HG03280 (cell line): Measurements from ENCODE around the gene PPP2R5C.
"Not testable (repeated sequence)": the region's sequence is repeated elsewhere in the genome, so short reads cannot be mapped to it uniquely, and the experiment has no call there.

ENCODE experiments used
- ATAC-seq: cut with Tn5 transposase; IDR thresholded peaks from one replicate; pipeline ENCODE4 v1.9.1; 2021; ENCODE audit warnings: mild to moderate bottlenecking, moderate library complexity; ENCODE audit not compliant: unreplicated experiment

PPP2R5C gene

DNA sequence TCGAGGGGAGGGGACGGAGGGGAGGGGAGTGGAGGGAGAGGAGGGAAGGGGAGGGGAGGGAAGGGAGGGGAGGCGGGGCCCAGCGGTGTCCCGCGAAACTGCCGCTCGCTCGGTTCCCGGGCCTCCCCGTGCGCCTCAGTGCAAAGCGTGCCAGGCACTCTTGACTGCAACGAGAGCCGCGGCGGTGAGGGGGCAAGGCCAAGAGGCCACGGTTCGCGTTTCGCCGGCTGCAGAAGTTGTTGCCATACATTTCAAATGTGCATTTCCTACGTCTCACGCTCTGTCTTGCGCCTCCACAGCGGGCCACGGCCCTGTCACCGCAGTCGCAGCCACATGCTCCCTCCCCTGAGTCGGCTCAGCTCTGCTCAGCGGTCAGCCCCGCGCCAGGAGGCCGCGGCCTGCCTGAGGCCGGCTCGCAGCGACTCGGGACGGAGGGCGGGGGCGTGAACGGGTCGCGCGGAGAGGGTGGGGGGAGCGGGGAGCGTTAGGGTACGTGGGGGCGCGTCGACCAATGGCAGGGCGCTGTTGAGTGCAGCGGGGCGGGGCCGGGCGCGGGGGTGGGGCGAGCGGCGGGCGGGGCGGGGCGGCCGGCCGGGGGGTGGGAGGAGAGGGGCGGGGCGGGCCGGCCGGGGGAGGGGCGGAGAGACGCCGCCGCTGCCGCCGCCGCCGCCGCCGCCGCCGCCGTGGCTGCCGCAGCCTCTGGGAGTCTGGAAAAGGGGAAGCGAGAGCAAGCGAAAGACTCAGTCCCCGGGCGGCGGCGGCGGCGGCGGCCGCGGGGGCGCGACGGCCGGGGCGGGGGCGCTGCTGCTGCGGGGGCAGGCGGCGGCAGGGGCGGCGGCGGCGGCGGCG, at the start of gene PPP2R5C:
TSS of gene PPP2R5C (plus strand) at position 678 of the 849 bp plus-strand sequence. CDS start 185 bp downstream, outside the sequence.
- peak; percentile 63 for ATAC-seq

DNA sequence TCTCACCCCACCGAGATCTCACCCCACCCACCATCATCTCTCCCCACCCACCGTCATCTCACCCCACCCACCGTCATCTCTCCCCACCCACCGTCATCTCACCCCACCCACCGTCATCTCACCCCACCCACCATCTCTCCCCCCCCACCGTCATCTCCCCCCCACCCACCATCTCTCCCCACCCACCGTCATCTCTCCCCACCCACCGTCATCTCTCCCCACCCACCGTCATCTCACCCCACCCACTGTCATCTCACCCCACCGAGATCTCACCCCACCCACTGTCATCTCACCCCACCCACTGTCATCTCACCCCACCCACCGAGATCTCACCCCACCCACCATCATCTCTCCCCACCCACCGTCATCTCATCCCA, 49.7 kb upstream of the PPP2R5C start:
- not testable (repeated sequence) for ATAC-seq

DNA sequence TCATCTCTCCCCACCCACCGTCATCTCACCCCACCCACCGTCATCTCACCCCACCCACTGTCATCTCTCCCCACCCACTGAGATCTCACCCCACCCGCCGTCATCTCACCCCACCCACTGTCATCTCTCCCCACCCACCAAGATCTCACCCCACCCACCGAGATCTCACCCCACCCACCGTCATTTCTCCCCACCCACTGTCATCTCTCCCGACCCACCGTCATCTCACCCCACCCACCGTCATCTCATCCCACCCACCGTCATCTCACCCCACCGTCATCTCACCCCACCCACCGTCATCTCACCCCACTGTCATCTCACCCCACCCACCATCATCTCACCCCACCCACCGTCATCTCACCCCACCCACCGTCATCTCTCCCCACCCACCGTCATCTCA, 49.2 kb upstream of the PPP2R5C start:
- not testable (repeated sequence) for ATAC-seq

GRCh38 chr14:101713091-101713490, 48.4 kb upstream of the PPP2R5C start:
- not testable (repeated sequence) for ATAC-seq

DNA sequence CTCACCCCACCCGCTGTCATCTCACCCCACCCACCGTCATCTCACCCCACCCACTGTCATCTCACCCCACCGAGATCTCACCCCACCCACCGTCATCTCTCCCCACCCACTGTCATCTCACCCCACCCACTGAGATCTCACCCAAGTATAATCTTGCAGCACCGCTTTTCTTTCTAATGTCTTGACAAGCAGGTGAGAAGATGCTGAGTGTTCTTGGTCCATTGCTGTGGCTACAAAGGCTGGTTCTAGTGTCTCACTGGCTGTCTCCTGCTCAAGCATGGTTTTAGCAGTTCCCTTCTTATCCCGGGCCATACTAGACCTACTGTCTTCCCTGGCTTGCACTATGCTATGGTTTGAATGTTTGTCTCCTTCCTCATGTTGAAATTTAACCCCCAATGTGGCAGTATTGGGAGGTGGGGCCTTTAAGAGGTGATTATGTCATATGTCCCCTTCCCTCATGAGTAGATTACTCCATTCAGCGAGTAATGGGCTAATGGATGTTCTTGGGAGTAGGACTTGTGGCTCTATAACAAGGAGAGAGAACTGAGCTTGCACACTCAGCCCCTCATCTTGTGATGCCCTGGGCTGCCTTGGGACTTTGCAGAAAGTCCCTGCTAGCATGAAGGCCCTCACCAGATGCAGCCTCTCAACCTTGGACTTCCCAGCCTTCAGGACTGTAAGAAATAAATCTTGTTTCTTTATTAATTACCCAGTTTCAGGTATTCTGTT, 47.7 kb upstream of the PPP2R5C start:
- no peak for ATAC-seq

DNA sequence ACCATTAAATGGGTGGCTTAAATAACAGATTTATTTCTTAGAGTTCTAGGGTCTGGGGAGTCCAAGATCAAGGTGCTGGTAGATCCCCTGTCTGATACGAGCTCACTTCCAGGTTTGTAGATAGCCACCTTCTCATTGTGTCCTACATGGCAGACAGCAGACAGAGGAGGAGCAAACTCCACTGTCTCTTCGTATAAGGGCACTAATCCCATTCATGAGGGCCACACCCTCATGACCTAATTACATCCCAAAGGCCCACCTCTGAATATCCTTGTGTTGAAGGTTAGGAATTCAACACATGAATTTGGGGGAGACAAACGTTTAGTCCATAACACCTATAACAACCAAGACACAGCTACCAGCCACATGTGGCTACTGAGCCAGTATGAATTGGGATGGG, 47.1 kb upstream of the PPP2R5C start:
- no peak for ATAC-seq

DNA sequence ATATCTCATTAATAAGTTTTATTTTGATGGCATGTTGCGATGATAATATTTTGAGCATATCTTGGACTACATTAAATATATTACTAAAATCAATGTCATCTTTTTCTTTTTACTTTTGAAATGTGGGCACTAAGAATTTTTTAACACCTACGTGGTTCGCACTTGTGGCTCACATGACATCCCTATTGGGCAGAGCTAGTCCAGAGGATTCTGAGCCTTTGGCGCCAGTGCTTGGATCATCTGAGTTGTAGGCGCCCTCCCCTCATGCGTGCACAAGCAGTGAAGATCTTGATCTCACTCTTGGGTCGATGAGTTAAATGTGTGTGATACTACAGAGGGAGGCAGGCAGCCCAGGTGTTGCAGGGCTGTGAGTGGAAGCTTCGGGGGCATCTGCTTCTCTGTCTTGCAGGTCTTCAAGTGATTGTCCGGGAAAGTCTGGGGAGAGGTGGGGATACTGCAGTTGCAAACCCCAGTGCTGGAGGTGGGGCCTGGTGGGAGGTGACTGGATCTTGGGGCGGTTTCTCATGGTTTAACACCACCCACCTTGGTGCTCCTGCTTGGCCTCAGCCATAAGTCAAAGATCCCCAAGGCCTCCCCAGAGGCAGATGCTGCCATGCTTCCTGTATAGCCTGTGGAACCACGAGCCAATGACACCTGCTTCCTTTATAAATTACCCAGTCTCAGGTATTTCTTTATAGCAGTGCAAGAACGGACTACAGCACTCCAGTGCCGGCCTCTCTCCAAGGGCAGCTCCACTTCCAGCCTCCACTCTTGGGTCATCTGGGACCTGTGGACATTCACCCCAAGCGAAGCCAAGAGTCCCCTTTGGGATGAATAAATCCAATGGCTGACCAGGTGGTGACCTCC, 46.1 kb upstream of the PPP2R5C start:
- no peak for ATAC-seq

DNA sequence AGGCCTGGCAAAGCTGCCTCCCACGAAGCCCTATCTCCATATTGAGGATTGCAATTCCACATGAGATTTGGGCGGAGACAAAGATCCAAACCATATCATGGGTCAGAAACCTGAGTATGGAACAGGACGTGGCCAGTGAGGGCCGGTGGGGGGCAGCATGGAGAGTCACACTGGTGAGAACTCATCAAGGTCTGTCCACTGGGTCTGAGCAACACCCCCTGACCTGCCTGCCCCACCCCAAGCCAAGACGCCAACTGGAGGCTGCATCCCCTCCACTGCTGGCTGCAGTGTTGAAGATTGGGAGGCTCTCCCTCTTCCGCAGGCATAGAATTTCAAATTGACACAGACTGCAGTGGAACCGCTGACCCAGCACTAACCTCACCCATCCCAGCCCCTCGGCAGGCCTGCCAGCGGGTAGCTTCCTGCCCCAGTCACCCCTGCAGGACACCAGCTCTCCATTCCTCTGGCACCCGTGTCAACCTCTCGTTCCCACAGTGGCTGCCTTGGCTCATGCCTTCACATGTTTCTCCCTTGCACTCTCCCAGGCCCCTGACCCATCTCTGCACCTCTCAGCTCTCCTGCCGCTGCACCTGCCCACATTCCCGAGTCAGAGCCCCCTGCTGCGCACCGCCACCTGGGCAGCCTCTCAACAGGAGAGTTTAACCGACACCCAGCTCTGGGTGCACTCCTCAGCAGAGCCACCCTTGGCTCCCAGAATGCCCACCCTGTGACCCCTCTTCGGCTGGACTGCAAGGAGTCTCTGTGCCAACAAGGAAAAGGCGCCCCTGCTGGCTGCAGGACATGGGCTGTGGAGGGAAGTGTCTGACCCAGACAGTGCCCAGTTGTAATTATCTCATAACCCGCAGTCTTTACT, 45.2 kb upstream of the PPP2R5C start:
- ATAC-seq, result no peak

DNA sequence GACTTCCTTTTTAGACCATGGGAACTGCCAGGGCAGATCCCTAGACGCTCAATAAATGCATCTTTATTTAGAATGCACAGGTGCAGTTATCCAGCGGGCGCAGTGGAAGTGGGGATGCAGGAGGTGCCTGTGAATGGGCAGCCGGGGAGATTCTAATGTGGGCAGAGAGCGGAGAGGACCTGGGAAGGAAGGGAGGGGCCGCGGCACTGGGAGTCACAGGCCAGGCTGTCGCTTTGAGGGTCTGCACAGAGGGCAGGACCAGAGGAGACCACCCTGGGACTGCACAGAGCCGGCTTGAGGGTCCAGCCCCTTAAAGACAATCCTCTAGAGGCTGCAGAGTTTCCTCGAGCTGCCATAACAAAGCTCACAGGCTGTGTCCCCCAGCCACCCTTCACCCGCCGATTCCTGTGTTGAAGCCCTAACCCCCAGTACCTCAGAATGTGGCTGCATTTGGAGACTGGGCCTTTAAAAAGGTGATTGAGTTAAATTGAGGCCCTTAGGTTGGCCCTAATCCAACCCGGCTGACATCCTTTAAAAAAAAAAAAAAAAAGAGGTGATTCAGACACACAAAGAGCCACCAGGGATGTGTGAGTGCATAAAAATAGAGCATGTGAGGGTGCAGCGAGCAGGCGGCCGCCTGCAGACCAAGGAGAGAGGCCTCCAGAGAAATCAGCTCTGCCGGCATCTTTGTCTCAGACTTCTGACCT, 44.4 kb upstream of the PPP2R5C start:
- no peak for ATAC-seq

- no peak for ATAC-seq
These were observed 43.6 kb upstream of the PPP2R5C start for GRCh38 chr14:101717663-101718490.

GRCh38 chr14:101719045-101719645, 42.4 kb upstream of the PPP2R5C start:
- no peak for ATAC-seq

DNA sequence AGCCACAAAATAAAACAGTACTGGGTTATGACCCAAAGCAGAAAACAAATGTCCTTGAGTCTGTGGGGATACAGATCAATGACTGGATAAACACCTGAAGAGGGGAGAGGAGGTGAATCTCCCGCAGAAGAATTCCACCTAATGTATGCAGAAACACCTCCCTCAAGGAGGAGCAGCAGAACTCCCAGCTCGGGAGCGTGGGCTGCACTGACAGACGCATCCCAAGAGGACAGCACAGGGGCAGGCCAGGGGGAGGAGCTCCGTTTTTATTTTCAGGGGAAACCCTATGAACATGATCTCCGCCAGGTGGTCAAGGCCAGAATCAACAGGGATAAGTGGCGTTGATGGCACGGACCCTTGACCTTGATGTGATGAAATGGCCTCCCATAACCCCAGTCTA, 41.8 kb upstream of the PPP2R5C start:
- ATAC-seq, result no peak

DNA sequence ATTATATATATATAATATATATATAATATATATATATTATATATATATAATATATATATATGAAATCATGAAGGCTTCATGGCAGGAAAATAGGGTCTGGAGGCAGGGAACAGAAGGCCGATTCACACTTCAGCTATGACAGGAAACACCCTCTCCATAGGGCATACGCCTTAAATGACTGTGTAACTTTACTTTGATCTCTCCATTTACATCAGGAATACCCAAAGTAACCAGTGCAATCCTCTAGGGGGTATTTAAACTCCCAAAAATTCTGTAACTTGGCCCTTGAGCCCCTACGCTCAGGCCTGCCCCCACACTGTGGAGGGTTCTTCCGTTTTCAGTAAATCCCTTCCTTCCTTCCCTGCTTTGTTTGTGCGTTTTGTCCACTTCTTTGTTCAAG, 40.4 kb upstream of the PPP2R5C start:
- no peak for ATAC-seq

- no peak for ATAC-seq
These were observed 39.4 kb upstream of the PPP2R5C start for GRCh38 chr14:101721951-101722661.

GRCh38 chr14:101723061-101723595, 38.4 kb upstream of the PPP2R5C start:
- ATAC-seq, result no peak

DNA sequence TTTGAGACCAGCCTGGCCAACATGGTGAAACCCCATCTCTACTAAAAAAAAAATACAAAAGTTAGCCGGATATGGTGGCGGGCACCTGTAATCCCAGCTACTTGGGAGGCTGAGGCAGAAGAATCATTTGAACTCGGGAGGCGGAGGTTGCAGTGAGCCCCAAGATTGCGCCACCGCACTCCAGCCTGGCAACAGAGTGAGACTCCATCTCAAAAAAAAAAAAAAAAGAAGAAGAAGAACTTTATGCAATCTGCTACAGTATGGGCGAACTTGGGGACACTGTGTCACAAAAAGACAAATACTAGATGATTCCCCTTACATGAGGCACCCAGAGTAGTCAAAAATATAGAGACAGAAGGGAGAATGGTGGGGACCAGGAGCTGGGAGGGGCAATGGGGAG, 35.9 kb upstream of the PPP2R5C start:
- ATAC-seq, result not testable (repeated sequence)

- ATAC-seq, result no peak
These were observed 35.1 kb upstream of the PPP2R5C start for GRCh38 chr14:101726295-101726953.
